GM23338 (cell line): ENCODE data around the gene AGTRAP. TPM values are rescaled to one million over a fixed set of nuclear protein-coding genes. Genes with fewer than 3 reads are reported as not detected.
A peak's percentile ranks its signal among the peaks of the same experiment; 100 is the strongest.

Source experiments
- ATAC-seq: fragments of 200-7000 bp; cut with Tn5 transposase; 3 replicates; pipeline ENCODE4 v1.9.1; 2020
- DNase-seq: peaks from one replicate; pipeline ENCODE4 v3.0.0-alpha.2; 2015; ENCODE audit warnings: low spot score
- H2AFZ ChIP-seq: fragments of 200-600 bp; sonication (generic); 2 replicates; pipeline ENCODE4 v1.8.0; 2016; ENCODE audit warnings: antibody characterized with exemption, mild to moderate bottlenecking, moderate library complexity
- H3F3A ChIP-seq: fragments of 200-600 bp; sonication (generic); replicated peaks from 2 replicates; pipeline ENCODE4 v1.8.0; 2017; ENCODE audit warnings: antibody characterized with exemption, mixed run types, low read depth
- H3K27ac ChIP-seq: fragments of 200-600 bp; sonication (generic); 2 replicates; pipeline ENCODE4 v1.6.1; 2016; ENCODE audit warnings: low read depth
- H3K27me3 ChIP-seq: fragments of 200-600 bp; sonication (generic); 2 replicates; pipeline ENCODE4 v1.8.0; 2016; ENCODE audit warnings: mild to moderate bottlenecking, mixed run types, moderate library complexity; ENCODE audit not compliant: insufficient read depth
- H3K36me3 ChIP-seq: fragments of 200-600 bp; sonication (generic); 2 replicates; pipeline ENCODE4 v1.8.0; 2016; ENCODE audit warnings: mild to moderate bottlenecking; ENCODE audit not compliant: insufficient read depth
- H3K4me1 ChIP-seq: fragments of 200-600 bp; sonication (generic); 2 replicates; pipeline ENCODE4 v1.8.0; 2016; ENCODE audit warnings: mild to moderate bottlenecking, moderate library complexity; ENCODE audit not compliant: insufficient read depth
- H3K4me2 ChIP-seq: fragments of 200-600 bp; sonication (generic); 2 replicates; pipeline ENCODE4 v1.7.1; 2017; ENCODE audit warnings: mixed run types
- H3K4me3 ChIP-seq: fragments of 200-600 bp; sonication (generic); 2 replicates; pipeline ENCODE4 v1.6.1; 2016; ENCODE audit warnings: mixed run types
- H3K79me2 ChIP-seq: fragments of 200-600 bp; sonication (generic); replicated peaks from 2 replicates; pipeline ENCODE4 v1.8.0; 2017; ENCODE audit warnings: mild to moderate bottlenecking; ENCODE audit not compliant: insufficient read depth
- H3K9me2 ChIP-seq: fragments of 200-600 bp; sonication (generic); 2 replicates; pipeline ENCODE4 v1.8.0; 2017; ENCODE audit not compliant: insufficient read depth
- H4K20me1 ChIP-seq: fragments of 200-600 bp; sonication (generic); replicated peaks from 2 replicates; pipeline ENCODE4 v1.8.0; 2017; ENCODE audit warnings: mild to moderate bottlenecking; ENCODE audit not compliant: insufficient read depth
- H3K27ac Mint-ChIP-seq: 2 replicates; pipeline ENCODE4 v1.8.0; 2020; ENCODE audit warnings: inconsistent platforms, mild to moderate bottlenecking, moderate library complexity, mixed read lengths
- H3K27me3 Mint-ChIP-seq: 3 replicates; pipeline ENCODE4 v1.8.0; 2022; ENCODE audit warnings: low read depth, mild to moderate bottlenecking, moderate library complexity, mixed read lengths, inconsistent platforms; ENCODE audit not compliant: insufficient read depth, poor library complexity
- H3K36me3 Mint-ChIP-seq: 3 replicates; pipeline ENCODE4 v1.8.0; 2021; ENCODE audit warnings: low read depth, mild to moderate bottlenecking, inconsistent platforms, moderate library complexity, mixed read lengths
- H3K4me1 Mint-ChIP-seq: 3 replicates; pipeline ENCODE4 v1.8.0; 2020; ENCODE audit warnings: mild to moderate bottlenecking, inconsistent platforms, mixed read lengths
- H3K4me3 Mint-ChIP-seq: 3 replicates; pipeline ENCODE4 v1.8.0; 2021; ENCODE audit warnings: moderate library complexity, mild to moderate bottlenecking, inconsistent platforms, mixed read lengths
- H3K9me3 Mint-ChIP-seq: 3 replicates; pipeline ENCODE4 v1.8.0; 2020; ENCODE audit warnings: moderate library complexity, mild to moderate bottlenecking, inconsistent platforms, mixed read lengths
- CREB1 ChIP-seq: fragments of 250-450 bp; sonication (Bioruptor Pico); IDR thresholded peaks from 2 replicates; pipeline ENCODE4 v1.5.0; 2020; ENCODE audit warnings: low read depth, mild to moderate bottlenecking, moderate library complexity
- CTCF ChIP-seq, 2 experiments: fragments of 200-600 bp in 1 of 2; sonication (generic) in 1 of 2; conservative IDR thresholded peaks; 2 replicates each; pipeline versions ENCODE4 v1.5.1 to v1.6.1; 2016 to 2017; ENCODE audit warnings: antibody characterized with exemption in 2 of 2, low read depth in 2 of 2, mild to moderate bottlenecking in 2 of 2, moderate library complexity in 1 of 2
- ETS1 ChIP-seq: IDR thresholded peaks from 2 replicates; pipeline ENCODE4 v1.6.1; 2016; ENCODE audit warnings: antibody characterized with exemption
- EZH2 ChIP-seq: fragments of 200-600 bp; sonication (generic); IDR thresholded peaks from one replicate; pipeline ENCODE4 v1.8.0; 2017; ENCODE audit warnings: antibody characterized with exemption, mild to moderate bottlenecking, low read depth; ENCODE audit not compliant: unreplicated experiment
- EZH2phosphoT487 ChIP-seq: fragments of 200-600 bp; sonication (generic); IDR thresholded peaks from one replicate; pipeline ENCODE4 v1.8.1; 2018; ENCODE audit warnings: antibody characterized with exemption; ENCODE audit not compliant: unreplicated experiment
- JUNB ChIP-seq: IDR thresholded peaks from one replicate; pipeline ENCODE4 v1.6.1; 2016; ENCODE audit warnings: antibody characterized with exemption; ENCODE audit not compliant: unreplicated experiment
- NANOG ChIP-seq: IDR thresholded peaks from 2 replicates; pipeline ENCODE4 v1.6.1; 2016; ENCODE audit warnings: antibody characterized with exemption, borderline replicate concordance
- POLR2AphosphoS5 ChIP-seq: IDR thresholded peaks from 2 replicates; pipeline ENCODE4 v1.6.1; 2016; ENCODE audit warnings: antibody characterized with exemption, low read depth
- REST ChIP-seq: IDR thresholded peaks from one replicate; pipeline ENCODE4 v1.6.1; 2018; ENCODE audit warnings: antibody characterized with exemption; ENCODE audit not compliant: unreplicated experiment
- STAT1 ChIP-seq: IDR thresholded peaks from one replicate; pipeline ENCODE4 v1.6.1; 2016; ENCODE audit warnings: antibody characterized with exemption; ENCODE audit not compliant: unreplicated experiment
- ZNF114 ChIP-seq: fragments of 250-450 bp; sonication (Bioruptor Pico); IDR thresholded peaks from 2 replicates; pipeline ENCODE4 v1.5.0; 2020; ENCODE audit warnings: mild to moderate bottlenecking, moderate library complexity
- ZNF331 ChIP-seq: fragments of 250-450 bp; sonication (Bioruptor Pico); IDR thresholded peaks from 2 replicates; pipeline ENCODE4 v1.5.0; 2020; ENCODE audit warnings: low read depth, mild to moderate bottlenecking, moderate library complexity
- polyA plus RNA-seq: library from polyadenylated mRNA; unstranded; fragments of >200 nt; fragmentation: Nextera tagmentation; extraction: Ambion mirVana; gene quantifications from 2 replicates; pipeline ENCODE4 v1.2.1, GENCODE V29; 2016
- total RNA-seq: library from RNA; depleted of rRNA; stranded (reverse); fragments of >200 nt; shearing (Covaris generic); gene quantifications from 2 replicates; pipeline ENCODE4 v1.2.3, GENCODE V29; 2014

The AGTRAP gene
- total and polyA plus RNA-seq, 2 experiments from 2014 or later = 79.4 to 102 TPM

- Histone ChIP-seq H3K27ac (no peak overlapping the region), H3F3A (peaks cover 16% of the 10 kb centered on the region), H3K27me3 (no peaks in the 10 kb centered on the region), H3K36me3 (no peaks in the 10 kb centered on the region), H3K4me3 (no peak overlapping the region), H2AFZ (no peak overlapping the region), H3K79me2 (no peaks in the 10 kb centered on the region), H3K4me1 (peaks cover 18% of the 10 kb centered on the region), H4K20me1 (no peaks in the 10 kb centered on the region), H3K4me2 (no peak overlapping the region), H3K9me2 (no peaks in the 10 kb centered on the region)
- Mint-ChIP-seq H3K4me3 (no peak overlapping the region), H3K9me3 (no peaks in the 10 kb centered on the region), H3K4me1 (peaks cover 28% of the 10 kb centered on the region), H3K27me3 (peaks cover 14% of the 10 kb centered on the region), H3K36me3 (peaks cover 15% of the 10 kb centered on the region), H3K27ac (no peak overlapping the region)
- no peak for TF ChIP-seq ZNF114 (CRISPR knock-in tag)
- no peak for TF ChIP-seq STAT1
- no peak for TF ChIP-seq REST
- ATAC-seq (no peak), DNase-seq (no peak)
These were observed 14.6 kb upstream of the AGTRAP start for GRCh38 chr1:11721311-11721710.

GRCh38 chr1:11722538-11722937 is 13.4 kb upstream of the AGTRAP start:
- no peak for DNase-seq
- H3K9me2 ChIP-seq = no peaks in the 10 kb centered on the region
- peaks cover 28% of the 10 kb centered on the region for H3K4me1 Mint-ChIP-seq
- H3K4me3 ChIP-seq = no peak overlapping the region
- H3K27me3 Mint-ChIP-seq = peaks cover 10% of the 10 kb centered on the region
- no peaks in the 10 kb centered on the region for H3K9me3 Mint-ChIP-seq
- H2AFZ ChIP-seq = no peak overlapping the region
- H3K36me3 ChIP-seq = no peaks in the 10 kb centered on the region
- 0 out of 2 replicates have a peak overlapping the region, but pooled peaks have one; percentile 45 for H3K27ac ChIP-seq
- no peaks in the 10 kb centered on the region for H3K79me2 ChIP-seq
- no peak overlapping the region for H3K27ac Mint-ChIP-seq
- H3F3A ChIP-seq = peaks cover 16% of the 10 kb centered on the region
- H3K4me2 ChIP-seq = no peak overlapping the region
- peaks cover 18% of the 10 kb centered on the region for H3K4me1 ChIP-seq
- no peak for ATAC-seq
- no peaks in the 10 kb centered on the region for H4K20me1 ChIP-seq
- peaks cover 10% of the 10 kb centered on the region; the same call in 2 of the 3 replicates for H3K36me3 Mint-ChIP-seq
- H3K27me3 ChIP-seq = no peaks in the 10 kb centered on the region
- H3K4me3 Mint-ChIP-seq = no peak overlapping the region
- no peak for TF ChIP-seq ETS1
- TF ChIP-seq STAT1 = no peak
- TF ChIP-seq EZH2phosphoT487 = no peak
- no peak for TF ChIP-seq ZNF114 (CRISPR knock-in tag)
- TF ChIP-seq CREB1 = no peak
- TF ChIP-seq POLR2AphosphoS5 = no peak
- TF ChIP-seq JUNB = no peak
- no peak for TF ChIP-seq CTCF (conservative IDR thresholded peaks at IDR 0.05; ENCODE audit: low read depth in 2 of 2)
- no peak for TF ChIP-seq REST
- TF ChIP-seq EZH2 = no peak
- no peak for TF ChIP-seq ZNF331 (CRISPR knock-in tag)
- TF ChIP-seq NANOG = no peak
